ENCODE measurements around the gene DGCR6L. TPM values are rescaled to one million over a fixed set of nuclear protein-coding genes. Genes with fewer than 3 reads are reported as not detected.
"Not testable (repeated sequence)": the region's sequence is repeated elsewhere in the genome, so short reads cannot be mapped to it uniquely, and the experiment has no call there.

DGCR6L gene
- total RNA-seq, 2 experiments from 2014 or later = 22.5 to 37.8 TPM

DNA sequence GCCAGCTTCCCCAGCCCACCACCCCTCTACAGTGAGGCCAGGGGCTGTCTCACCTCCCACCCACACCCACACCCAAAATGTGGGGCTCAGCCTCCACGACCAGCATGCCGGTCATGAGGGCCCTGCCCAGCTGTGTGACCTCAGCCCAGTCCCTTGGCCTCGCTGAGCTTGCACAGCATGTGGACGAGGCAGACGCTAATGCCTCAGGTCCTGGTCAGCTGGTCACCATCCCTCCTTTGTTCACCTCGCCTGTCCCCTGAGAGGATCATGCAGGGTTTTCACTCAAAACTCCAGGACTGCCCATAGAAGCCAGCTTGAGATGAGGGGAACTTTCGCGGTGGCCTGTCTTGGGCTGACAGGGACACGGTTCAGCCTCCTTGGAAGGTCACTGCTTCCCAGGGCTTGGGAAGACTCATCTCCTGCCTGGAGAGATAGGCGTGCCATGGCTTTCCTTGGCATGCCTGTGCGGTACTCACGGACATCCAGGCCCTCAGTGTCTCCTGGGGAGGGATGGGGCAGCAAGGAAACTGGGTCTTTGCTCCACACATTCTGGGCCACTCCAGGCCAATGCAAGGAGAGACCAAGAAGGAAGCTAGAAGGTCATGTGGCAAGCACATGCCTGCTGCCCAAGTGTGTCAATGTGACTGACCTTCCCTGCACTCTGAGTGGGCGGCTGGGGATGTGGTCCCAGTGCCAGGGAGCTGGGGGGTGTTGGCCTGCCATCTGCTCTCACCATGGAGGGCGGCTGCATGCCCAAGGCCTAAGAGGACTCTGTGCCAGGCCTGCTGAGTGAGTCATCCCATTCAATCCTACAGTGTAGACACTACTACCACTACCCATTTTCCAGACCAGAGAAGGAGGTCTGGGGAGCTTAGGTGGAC lies 48.5 kb downstream of the DGCR6L start:
- no peaks in the 10 kb centered on the region for H3K4me1 ChIP-seq (ENCODE audit: insufficient read depth, low read length, poor library complexity, severe bottlenecking)
- H3K4me2 ChIP-seq (ENCODE audit: low read length) = no peak overlapping the region
- H4K20me1 ChIP-seq (ENCODE audit: insufficient read depth, low read length) = no peaks in the 10 kb centered on the region
- TF ChIP-seq EZH2phosphoT487 (IDR thresholded peaks at IDR 0.05; ENCODE audit: borderline replicate concordance, low read depth, low read length) = no peak
- TF ChIP-seq, protein P1, sequence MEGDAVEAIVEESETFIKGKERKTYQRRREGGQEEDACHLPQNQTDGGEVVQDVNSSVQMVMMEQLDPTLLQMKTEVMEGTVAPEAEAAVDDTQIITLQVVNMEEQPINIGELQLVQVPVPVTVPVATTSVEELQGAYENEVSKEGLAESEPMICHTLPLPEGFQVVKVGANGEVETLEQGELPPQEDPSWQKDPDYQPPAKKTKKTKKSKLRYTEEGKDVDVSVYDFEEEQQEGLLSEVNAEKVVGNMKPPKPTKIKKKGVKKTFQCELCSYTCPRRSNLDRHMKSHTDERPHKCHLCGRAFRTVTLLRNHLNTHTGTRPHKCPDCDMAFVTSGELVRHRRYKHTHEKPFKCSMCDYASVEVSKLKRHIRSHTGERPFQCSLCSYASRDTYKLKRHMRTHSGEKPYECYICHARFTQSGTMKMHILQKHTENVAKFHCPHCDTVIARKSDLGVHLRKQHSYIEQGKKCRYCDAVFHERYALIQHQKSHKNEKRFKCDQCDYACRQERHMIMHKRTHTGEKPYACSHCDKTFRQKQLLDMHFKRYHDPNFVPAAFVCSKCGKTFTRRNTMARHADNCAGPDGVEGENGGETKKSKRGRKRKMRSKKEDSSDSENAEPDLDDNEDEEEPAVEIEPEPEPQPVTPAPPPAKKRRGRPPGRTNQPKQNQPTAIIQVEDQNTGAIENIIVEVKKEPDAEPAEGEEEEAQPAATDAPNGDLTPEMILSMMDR (conservative IDR thresholded peaks at IDR 0.05; ENCODE audit: low read length) = no peak
- H3K9me3 ChIP-seq (ENCODE audit: low read length) = no peaks in the 10 kb centered on the region
- H3K9me2 ChIP-seq (ENCODE audit: insufficient read depth, low read length) = no peaks in the 10 kb centered on the region
- H3K4me3 ChIP-seq (ENCODE audit: low read depth, low read length, poor library complexity, severe bottlenecking) = no peak overlapping the region
- H3K27ac ChIP-seq (ENCODE audit: low read depth, low read length, poor library complexity, severe bottlenecking) = no peak overlapping the region
- no peaks in the 10 kb centered on the region for H3K36me3 ChIP-seq (ENCODE audit: insufficient read depth, low read length)
- no peaks in the 10 kb centered on the region for H3K79me2 ChIP-seq (ENCODE audit: insufficient read depth, low read depth, low read length)
- intact Hi-C loops (cut with micrococcal nuclease; ENCODE audit: unreplicated experiment) = no loop called here
- ChIA-PET CTCF (ENCODE audit: unreplicated experiment) (no interaction called here), POLR2A (no interaction called here)
- no TSS peak for BruUV-seq (replicated peaks)
- H2AFZ ChIP-seq (ENCODE audit: low read length) = no peak overlapping the region
- DNase-seq (ENCODE audit: low spot score) = no peak

DNA sequence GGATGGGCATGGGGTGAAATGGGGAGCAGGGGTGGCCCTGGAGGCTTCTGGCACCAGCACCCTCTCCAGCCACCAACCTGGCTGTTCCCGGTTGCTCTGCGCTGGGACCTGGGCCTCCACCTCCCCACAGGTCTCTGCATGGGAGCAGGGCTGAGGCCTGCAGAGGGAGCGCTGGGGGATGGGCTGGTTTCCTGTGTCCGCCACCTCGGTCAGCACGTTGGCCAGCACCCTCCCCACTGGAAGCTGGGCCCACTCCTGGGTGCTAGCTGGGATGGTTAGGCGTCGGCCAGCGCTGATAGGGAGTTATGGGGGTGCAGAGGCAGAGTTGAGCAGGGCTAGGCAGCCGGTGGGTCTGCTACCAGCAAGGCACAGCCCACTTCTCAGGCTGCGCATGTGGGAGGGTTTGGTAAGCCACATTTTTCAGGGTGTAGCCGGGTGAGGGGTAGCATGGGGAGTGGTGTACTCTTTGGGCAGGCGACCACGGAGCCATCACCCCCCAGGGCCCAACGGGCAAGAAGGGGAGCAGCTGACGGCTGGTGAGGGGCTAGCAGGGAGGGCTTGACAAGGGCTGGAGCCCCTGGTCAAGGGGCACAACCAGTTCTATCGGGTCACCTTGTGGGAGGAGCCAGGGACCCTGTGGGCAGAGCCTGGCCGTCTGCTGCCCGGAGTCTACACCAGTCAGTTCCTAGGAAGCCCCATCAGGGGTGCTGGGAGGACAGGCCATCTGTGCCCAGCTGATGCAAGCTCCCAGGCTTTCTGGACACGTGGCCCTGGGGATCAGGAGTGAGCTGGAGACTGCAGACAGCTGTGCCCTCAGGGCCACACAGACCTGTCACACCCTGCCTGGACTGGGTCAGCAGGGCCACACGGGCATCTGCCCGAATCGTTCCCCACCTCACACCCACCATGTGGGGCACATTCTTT lies 49.4 kb downstream of the DGCR6L start:
- H3K4me3 ChIP-seq (ENCODE audit: low read depth, low read length, poor library complexity, severe bottlenecking); H3K36me3 ChIP-seq (ENCODE audit: insufficient read depth, low read length); CTCF ChIA-PET (ENCODE audit: unreplicated experiment); H3K9me2 ChIP-seq (ENCODE audit: insufficient read depth, low read length); DNase-seq (ENCODE audit: low spot score); POLR2A ChIA-PET; H3K27ac ChIP-seq (ENCODE audit: low read depth, low read length, poor library complexity, severe bottlenecking); H3K4me2 ChIP-seq (ENCODE audit: low read length); intact Hi-C loops (cut with micrococcal nuclease; ENCODE audit: unreplicated experiment); H3K4me1 ChIP-seq (ENCODE audit: insufficient read depth, low read length, poor library complexity, severe bottlenecking); H2AFZ ChIP-seq (ENCODE audit: low read length); H4K20me1 ChIP-seq (ENCODE audit: insufficient read depth, low read length); BruUV-seq (replicated peaks); H3K9me3 ChIP-seq (ENCODE audit: low read length); H3K79me2 ChIP-seq (ENCODE audit: insufficient read depth, low read depth, low read length): not testable (repeated sequence)

DNA sequence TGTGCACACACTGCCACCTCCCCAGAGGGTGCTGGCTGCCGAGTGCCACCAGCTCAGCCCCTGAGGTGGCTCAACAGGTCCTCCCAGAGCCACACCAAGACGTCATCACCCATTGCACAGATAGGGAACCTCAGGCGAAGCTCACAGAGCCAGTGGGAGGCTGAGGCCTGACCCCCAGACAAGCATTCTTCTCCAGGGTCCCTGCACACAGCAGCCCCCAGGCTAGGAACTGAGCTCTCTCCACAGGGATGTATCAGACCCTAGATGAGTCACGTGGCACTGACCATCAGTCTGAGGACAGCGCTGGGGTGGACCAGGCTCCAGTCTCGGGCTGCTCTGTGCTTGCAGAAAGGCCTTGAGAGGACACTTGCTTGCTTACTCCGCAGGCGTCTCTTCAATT lies 50.2 kb downstream of the DGCR6L start:
- H3K9me3 ChIP-seq (ENCODE audit: low read length); H3K79me2 ChIP-seq (ENCODE audit: insufficient read depth, low read depth, low read length); H2AFZ ChIP-seq (ENCODE audit: low read length); H3K27ac ChIP-seq (ENCODE audit: low read depth, low read length, poor library complexity, severe bottlenecking); intact Hi-C loops (cut with micrococcal nuclease; ENCODE audit: unreplicated experiment); POLR2A ChIA-PET; H3K36me3 ChIP-seq (ENCODE audit: insufficient read depth, low read length); H3K9me2 ChIP-seq (ENCODE audit: insufficient read depth, low read length); H3K4me3 ChIP-seq (ENCODE audit: low read depth, low read length, poor library complexity, severe bottlenecking); BruUV-seq (replicated peaks); CTCF ChIA-PET (ENCODE audit: unreplicated experiment); H3K4me2 ChIP-seq (ENCODE audit: low read length); H4K20me1 ChIP-seq (ENCODE audit: insufficient read depth, low read length); DNase-seq (ENCODE audit: low spot score); H3K4me1 ChIP-seq (ENCODE audit: insufficient read depth, low read length, poor library complexity, severe bottlenecking): not testable (repeated sequence)

DNA sequence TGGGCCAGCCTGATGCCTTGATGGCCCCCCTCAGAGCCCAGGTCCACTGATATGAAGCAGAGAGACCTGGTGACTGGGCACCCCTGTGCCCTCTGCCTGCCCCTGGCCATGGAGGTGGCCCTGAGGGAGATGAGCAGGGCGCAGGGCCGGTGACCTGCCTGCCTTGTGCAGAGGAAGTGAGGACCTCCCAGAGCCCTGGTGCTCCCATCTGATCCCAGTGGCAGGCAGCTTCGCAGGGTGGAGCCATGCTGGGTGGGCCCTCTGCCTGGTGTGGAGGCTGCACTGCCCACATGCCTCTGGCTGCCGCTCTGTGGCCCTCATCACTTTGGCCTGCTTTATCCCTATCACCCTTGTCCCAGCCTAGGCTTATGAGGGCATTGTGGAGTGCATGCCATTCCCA lies 50.7 kb downstream of the DGCR6L start:
- CTCF ChIA-PET (ENCODE audit: unreplicated experiment); H4K20me1 ChIP-seq (ENCODE audit: insufficient read depth, low read length); intact Hi-C loops (cut with micrococcal nuclease; ENCODE audit: unreplicated experiment); H2AFZ ChIP-seq (ENCODE audit: low read length); H3K27ac ChIP-seq (ENCODE audit: low read depth, low read length, poor library complexity, severe bottlenecking); H3K79me2 ChIP-seq (ENCODE audit: insufficient read depth, low read depth, low read length); POLR2A ChIA-PET; H3K4me1 ChIP-seq (ENCODE audit: insufficient read depth, low read length, poor library complexity, severe bottlenecking); H3K4me3 ChIP-seq (ENCODE audit: low read depth, low read length, poor library complexity, severe bottlenecking); H3K4me2 ChIP-seq (ENCODE audit: low read length); DNase-seq (ENCODE audit: low spot score); H3K36me3 ChIP-seq (ENCODE audit: insufficient read depth, low read length); BruUV-seq (replicated peaks); H3K9me2 ChIP-seq (ENCODE audit: insufficient read depth, low read length); H3K9me3 ChIP-seq (ENCODE audit: low read length): not testable (repeated sequence)

Data from OCI-LY7 (cell line).